GM19324 (cell line): ENCODE measurements around the gene RIC3.

Source experiments
- ATAC-seq: cut with Tn5 transposase; IDR thresholded peaks from one replicate; pipeline ENCODE4 v1.9.1; 2021; ENCODE audit warnings: mild to moderate bottlenecking, moderate library complexity; ENCODE audit not compliant: unreplicated experiment, low FRiP score

RIC3 gene

DNA sequence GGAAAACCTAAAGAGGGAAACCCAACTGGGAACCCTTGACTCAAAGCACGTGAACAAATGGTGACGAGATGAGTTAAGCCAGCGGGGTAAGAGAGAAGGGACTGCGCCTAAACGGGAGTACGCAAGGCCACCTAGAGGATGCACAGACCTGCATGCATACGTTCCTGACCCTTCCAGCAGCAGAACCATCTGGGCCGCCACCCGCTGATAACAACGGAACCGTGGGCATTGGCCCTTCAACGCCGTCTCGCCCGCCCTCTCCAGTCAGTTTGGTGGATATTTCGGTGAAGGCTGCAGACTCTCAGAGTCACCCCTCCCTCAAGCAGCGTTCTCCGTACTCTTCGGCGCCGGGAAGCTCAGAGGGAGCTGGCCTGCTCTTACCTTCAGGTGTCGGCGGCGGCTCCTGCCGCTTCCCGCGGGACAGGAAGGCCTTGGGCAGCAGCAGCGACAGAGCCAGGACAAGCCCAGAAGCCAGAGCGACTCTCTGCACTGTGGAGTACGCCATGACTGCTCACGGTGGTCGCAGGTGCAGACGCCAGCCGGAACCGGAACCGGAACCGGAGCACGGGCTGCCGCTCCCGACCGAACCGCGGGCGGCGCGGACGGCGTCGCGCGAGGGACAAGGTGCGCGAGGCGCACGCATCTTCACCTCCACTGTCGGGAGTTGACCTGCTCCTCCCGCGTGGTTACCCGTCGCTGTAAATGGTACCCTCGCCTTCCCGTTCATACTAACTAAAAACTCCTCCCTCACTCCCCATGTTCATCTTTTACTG lies at the start of gene RIC3:
Gene RIC3, minus strand, starts transcription at position 541 of the 773 bp plus-strand sequence. Its CDS starts 36 bp downstream, at position 505.
- ATAC-seq, result peak; percentile 73

DNA sequence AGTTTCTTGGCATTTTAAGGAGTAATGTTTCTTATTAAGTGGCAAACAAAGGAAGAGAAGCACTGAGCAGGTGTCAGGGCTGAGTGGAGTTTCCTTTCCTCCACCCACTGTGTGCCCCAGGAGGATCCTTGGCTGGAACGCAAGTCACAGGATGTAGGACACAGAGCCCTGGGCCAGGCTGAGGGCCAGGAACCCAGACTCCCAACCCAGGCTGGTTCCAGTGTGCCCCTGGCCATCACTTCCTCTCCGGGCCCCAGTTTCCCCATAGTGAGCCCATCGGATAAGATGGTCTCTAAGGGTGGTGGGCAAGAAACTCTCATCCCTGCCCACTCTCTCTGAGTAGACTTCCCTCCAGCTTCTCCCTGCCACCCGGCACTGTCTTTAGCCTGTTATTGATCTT lies 49.6 kb upstream of the RIC3 start:
- ATAC-seq, result no peak

DNA sequence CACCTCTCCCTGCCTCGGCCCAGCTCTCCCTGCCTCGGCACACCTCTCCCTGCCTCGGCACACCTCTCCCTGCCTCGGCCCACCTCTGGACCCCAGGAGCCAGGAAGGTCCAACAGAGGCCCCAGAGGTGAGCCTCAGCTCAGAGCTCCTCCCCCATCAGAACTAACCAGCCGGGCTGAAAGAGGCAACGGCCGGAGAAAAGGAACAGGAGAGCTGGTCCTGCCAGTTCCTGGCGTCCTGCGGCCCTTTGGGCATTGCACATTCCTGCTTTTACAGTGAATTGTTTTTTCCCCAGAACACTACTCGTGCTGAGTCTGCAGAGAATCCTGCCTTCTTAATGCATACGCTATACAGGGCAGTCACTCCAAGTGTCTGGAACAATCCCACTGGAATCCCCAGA lies 49.1 kb upstream of the RIC3 start:
- ATAC-seq, result no peak

DNA sequence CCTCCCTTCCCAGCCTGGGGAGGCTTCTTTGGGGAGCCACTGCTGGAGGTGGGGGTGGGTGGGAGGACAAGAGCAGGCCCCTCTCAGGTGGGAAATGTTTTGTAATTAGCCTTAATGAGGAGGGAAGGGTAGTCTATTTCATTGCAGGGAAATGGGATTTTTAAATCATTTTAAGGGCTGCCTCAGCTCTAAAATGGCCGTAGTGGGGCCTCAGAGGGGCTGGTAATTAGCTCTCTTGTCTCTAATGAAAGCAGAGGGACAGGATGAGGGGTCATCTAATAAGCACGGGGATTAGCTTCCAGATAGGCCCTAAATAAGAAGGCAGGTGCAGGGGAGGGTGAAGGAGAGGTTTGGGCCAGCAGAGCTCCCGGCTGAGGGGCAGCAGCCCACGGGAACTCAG lies 48.3 kb upstream of the RIC3 start:
- no peak for ATAC-seq

GRCh38 chr11:8213376-8213775 lies 44.6 kb upstream of the RIC3 start:
- ATAC-seq, result no peak

DNA sequence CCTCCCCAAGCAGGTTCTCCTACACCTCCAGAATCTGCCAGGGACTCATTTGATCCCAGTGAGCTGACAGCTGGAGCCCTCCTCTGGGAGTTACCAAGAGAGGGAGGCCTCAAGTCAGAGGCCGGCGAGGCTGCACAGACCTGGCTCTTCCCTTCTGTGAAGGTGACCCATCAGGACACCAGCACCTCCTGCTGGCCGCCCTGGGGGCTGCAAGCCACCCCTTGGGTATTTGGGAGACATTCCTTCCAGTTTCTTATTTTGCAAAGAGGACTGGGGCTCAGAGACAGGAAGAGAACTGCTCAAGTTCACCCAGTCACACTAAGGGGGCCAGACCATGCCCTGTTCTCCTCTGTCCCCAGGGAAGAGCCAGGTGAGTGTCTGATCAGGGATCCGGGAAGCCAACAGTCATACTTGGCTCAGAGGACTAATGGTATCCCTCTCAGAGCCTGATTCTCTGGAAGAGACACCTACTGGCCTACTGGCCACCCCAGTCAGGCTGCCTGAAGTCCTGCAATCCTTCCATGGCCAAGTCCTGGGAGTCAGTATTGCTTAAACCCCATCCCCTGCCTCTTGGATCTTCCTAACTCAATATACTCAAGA lies 40.5 kb upstream of the RIC3 start:
- ATAC-seq, result no peak

DNA sequence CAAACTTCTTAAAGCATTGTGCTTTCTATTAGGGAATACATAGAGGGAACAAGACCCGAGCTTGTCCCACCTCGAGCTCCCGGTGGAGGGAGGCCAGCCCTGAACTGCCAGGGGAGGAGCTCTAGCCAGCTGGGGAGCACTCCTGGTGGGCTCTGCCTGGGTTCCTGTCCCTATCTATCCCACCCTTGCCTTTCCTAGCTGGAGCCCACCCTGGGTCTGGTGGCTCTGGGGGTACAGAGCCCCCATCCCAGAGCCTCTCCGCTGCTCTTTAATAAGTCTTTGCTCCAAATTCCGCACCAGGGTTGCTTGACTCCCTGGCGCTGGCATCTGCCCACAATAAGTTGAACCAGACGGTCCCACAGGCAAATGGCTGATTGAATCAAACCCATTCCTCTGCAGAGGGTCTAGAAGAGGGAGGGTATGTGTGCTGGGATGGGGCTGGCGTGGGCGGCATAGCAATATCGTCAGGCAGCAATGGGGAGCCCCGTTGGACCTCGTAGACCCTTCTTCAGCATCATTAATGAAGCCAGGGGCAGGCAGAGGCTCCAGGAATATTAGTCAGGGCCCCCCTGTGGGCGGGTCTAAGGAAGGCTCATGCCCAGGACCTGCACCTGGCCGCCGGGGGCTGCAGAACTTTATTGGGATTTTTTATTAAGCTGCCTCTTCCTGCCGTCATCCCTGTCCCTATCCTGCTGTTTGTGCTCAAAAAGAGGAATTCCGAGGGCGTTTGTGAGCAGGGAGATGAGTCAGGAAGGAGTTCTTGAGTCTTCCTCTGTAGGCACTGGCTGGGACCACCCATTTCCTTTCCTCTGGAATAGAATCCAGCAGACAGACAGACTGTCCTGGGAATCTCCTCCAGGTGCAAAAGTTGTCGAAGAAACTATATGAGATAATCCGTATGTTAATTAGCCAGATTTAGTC lies 38.5 kb upstream of the RIC3 start:
- no peak for ATAC-seq

- ATAC-seq, result no peak
Observed at GRCh38 chr11:8206251-8207079, 37.6 kb upstream of the RIC3 start.

- ATAC-seq, result no peak
Observed at GRCh38 chr11:8205566-8205965, 36.7 kb upstream of the RIC3 start.

GRCh38 chr11:8204596-8204995 lies 35.8 kb upstream of the RIC3 start:
- no peak for ATAC-seq

DNA sequence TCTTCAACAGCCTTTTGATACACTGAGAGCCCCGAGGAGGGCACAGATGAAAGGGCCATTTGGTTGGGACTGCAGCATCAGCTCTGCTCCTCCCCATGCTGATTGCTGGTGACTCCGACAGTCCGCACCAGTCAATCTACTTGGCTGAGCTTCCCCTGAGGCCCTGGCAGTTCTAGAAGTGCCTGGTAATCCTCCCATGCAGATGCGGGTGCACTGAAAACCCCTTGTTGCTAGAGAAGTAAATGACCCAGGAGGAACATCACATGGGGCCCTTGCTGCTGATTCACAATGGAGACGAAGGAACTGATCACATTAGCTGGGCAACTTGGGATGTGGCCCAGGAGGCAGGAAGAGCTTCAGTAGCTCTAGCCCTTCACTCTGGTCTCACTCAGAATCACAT lies 35.2 kb upstream of the RIC3 start:
- no peak for ATAC-seq

GRCh38 chr11:8203414-8203715 lies 34.5 kb upstream of the RIC3 start:
- no peak for ATAC-seq

GRCh38 chr11:8202516-8203413 lies 33.9 kb upstream of the RIC3 start:
- no peak for ATAC-seq

GRCh38 chr11:8201644-8202365 lies 33.0 kb upstream of the RIC3 start:
- no peak for ATAC-seq

DNA sequence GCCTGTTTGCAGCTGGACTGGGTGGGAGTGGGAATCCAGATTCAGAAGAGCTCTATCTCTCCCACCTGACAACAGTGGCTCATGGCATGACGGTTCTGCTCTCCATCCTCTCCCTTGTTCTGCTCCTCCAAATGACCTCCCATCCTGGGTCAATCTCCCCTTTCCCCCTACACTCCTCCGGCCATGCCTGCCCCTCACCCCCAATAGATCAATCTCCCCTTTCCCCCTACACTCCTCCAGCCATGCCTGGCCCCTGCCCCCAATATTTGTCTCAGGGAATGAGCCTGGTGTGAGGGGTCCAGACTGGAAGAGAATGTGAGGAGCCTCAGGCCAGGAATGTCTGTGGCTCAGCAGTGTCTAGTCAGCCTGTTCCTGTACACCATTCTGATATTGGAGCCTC lies 30.9 kb upstream of the RIC3 start:
- no peak for ATAC-seq

- ATAC-seq, result no peak
Observed at GRCh38 chr11:8196749-8197148, 27.9 kb upstream of the RIC3 start.

GRCh38 chr11:8194956-8195355 lies 26.1 kb upstream of the RIC3 start:
- no peak for ATAC-seq

- no peak for ATAC-seq
Observed at GRCh38 chr11:8192896-8193209, 24.0 kb upstream of the RIC3 start.
